ENCODE results near the gene LYPD6B.

GRCh38 chr2:149075853-149076252, 37.4 kb downstream of the LYPD6B start:
- TF ChIP-seq CTCF (conservative IDR thresholded peaks at IDR 0.05) (no peak), ZFX (IDR thresholded peaks at IDR 0.05) (no peak)

Measured in C4-2B (cell line).